Choroid plexus epithelial cell (primary cell): ENCODE data around the gene ADRA2B.

Source experiments
- DNase-seq: peaks from one replicate; pipeline ENCODE4 v3.0.0-alpha.2; 2010; ENCODE audit warnings: low read depth
- H3K4me3 ChIP-seq: 2 replicates; pipeline ENCODE4 v1.5.1; 2011; ENCODE audit warnings: low read depth, mild to moderate bottlenecking, control low read depth, low read length, moderate library complexity
- TF ChIP-seq, protein P1 (sequence below): conservative IDR thresholded peaks from 2 replicates; pipeline ENCODE4 v1.5.1; 2011; ENCODE audit warnings: low read depth, mild to moderate bottlenecking, control low read depth, inconsistent platforms, low read length, moderate library complexity

Gene ADRA2B

GRCh38 chr2:96139181-96139758 lies 22.9 kb upstream of the ADRA2B start:
- DNase-seq = no peak
- no peak overlapping the region for H3K4me3 ChIP-seq
- TF ChIP-seq, protein P1, sequence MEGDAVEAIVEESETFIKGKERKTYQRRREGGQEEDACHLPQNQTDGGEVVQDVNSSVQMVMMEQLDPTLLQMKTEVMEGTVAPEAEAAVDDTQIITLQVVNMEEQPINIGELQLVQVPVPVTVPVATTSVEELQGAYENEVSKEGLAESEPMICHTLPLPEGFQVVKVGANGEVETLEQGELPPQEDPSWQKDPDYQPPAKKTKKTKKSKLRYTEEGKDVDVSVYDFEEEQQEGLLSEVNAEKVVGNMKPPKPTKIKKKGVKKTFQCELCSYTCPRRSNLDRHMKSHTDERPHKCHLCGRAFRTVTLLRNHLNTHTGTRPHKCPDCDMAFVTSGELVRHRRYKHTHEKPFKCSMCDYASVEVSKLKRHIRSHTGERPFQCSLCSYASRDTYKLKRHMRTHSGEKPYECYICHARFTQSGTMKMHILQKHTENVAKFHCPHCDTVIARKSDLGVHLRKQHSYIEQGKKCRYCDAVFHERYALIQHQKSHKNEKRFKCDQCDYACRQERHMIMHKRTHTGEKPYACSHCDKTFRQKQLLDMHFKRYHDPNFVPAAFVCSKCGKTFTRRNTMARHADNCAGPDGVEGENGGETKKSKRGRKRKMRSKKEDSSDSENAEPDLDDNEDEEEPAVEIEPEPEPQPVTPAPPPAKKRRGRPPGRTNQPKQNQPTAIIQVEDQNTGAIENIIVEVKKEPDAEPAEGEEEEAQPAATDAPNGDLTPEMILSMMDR = no peak

DNA sequence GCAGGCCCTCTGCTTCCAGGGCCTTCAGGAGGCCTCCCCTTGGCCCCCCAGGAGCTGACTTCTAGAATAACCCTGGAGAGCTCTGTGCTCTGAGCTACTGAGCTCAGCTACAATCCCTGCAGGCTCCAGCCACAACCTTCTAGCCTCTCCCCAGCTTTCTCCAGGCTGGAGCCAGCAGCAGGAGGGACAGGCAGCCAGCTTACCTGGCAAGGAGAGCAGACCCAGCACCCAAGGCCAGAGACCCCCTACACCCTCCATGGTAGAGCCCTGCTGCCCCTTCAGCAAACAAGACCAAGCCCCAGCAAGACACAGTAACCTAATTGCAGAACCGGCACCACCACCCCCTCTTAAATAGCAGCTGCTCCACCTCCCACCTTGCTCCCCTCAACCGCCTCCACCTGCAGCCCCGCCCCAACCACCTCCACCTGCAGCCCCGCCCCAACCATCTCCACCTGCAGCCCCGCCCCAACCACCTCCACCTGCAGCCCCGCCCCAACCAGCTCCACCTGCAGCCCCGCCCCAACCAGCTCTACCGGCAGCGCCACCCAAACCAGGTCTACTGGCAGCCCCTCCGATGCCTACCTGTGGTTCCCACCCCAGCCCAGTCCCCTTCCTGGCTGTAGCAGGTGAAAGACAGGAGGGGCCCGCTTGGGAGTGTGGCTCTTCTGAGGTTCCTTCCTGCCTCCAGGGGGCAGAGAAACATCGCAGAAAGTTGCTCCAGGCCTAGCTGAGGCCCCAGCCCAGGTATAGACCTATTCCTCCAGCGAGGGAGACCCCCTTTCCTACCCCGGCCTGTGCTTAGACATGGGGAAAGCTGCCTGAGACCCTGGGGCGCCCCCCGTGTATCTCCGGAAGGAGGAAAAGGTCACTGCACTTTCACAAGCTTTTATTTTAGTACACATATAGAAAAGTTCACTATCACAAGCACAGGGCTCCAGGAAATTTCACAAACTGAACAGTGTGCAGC lies 22.1 kb upstream of the ADRA2B start, which contains the start of gene ASTL:
ASTL (minus strand) TSS at position 324 of the 967 bp plus-strand sequence; CDS start at position 258, 66 bp downstream.
- peak; percentile 67 for DNase-seq
- TF ChIP-seq, protein P1 = peak; percentile 84
- H3K4me3 ChIP-seq = no peak within 1 kb of the TSS

- TF ChIP-seq, protein P1 = no peak
- H3K4me3 ChIP-seq = no peak overlapping the region
- no peak for DNase-seq
These were observed 21.2 kb upstream of the ADRA2B start for GRCh38 chr2:96137321-96138178.

DNA sequence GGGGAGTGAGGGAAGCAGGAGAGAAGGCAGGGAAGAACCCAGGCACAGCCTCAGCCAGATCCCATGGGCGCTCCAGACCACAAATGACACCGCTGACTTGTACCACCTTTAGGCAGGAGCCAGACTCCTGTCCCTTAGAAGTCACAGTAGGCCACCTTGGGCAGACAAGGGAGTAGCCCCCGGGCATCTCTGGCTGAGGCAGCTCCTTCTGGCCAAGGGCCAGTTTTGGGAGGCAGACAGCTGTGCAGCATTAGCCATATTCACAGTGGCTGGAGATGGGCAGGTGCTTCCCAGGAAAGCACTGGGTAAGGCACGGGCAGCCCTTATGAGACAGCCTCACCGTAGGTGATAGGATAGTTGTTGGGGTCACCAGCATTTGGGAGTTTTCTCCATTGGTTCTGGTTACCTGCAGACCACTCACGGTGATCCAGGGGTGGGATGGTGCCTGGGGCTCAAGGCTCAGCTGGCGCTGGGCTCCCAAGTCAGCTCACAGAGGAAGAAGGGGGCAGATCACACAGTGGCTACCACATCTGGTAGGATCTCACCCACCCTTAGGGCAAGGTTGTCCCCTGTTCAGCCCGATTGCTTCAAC lies 19.9 kb upstream of the ADRA2B start:
- no peak overlapping the region for H3K4me3 ChIP-seq
- TF ChIP-seq, protein P1 = no peak
- no peak for DNase-seq

- no peak overlapping the region for H3K4me3 ChIP-seq
- DNase-seq = no peak
These were observed 19.2 kb upstream of the ADRA2B start for GRCh38 chr2:96135621-96136020.

DNA sequence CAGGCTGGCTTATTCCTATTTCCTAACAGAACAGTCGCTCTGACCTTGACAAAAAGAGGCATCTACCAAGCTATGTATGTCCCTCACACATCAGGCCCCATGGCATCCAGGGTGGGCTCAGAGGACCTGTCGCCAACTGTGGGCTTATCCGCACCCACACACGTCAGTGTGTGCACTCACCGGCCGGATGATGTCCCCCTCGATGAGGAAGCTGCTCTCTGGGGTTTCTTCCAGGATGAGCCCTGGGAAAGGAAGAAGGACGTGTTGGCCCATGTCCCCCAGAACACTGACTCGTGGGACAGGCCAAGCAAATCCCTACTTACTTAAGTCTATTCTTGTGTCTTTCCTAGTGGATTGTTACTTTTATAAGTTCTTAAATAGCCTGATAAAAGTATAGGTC lies 18.8 kb upstream of the ADRA2B start:
- DNase-seq = no peak
- H3K4me3 ChIP-seq = no peak overlapping the region
- TF ChIP-seq, protein P1 = no peak

More at GRCh38 chr2:96135621-96136020, 19.2 kb upstream of the ADRA2B start:
- TF ChIP-seq, protein P1 = no peak
